ENCODE data around the gene CES3.

The CES3 gene

DNA sequence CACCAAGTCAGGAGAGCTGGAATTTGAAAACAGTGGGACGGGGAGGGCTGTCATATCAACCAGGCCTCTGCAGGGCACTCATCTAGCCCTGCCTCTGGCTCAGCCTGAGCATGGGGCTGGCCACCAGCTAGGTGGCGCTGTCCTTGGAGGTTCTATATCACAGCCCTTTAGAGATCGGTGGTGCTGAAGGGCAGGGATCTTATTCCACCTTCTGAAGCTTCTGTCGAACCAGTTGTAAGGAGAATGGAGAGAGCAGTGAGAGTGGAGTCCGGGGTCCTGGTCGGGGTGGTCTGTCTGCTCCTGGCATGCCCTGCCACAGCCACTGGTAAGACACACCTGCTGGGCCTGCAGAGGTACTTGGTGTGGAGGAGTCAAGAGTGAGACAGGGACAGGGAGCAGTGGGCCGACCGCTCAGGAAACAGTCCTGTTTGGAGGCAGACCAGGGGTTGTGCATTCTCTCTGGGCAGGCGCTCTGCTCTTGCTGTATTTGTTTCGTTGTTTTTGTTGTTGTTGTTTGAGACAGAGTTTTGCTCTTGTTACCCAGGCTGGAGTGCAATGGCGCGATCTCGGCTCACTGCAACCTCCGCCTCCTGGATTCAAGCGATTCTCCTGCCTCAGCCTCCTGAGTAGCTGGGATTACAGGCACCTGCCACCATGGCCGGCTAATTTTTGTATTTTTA lies at the start of gene CES3:
CES3 (plus strand) TSS at position 202 of the 680 bp plus-strand sequence; CDS start at position 244, 42 bp downstream.
- DNase-seq = peak; percentile 93

- DNase-seq = no peak
Measured at GRCh38 chr16:66911801-66912200, 49.3 kb upstream of the CES3 start.

DNA sequence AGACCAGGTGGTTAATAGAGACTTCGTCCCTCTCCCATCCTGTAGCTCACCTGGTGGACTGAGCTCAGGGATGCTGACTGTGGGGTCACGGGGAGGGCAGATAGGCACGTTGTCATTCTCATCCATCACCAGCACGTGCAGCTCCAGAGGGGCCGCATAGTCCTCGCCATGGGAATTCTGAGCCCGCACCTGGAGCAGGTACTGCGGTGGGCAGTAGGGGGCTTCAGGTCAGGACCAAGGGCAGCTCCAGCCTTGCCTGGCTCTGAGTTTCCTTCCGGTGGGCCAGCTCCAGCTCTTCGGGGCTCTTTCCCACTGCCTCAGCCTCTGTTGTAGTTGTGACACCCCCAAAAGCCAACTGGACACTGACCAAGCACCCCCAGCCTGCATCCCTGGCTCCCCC lies 48.0 kb upstream of the CES3 start:
- no peak for DNase-seq

- no peak for DNase-seq
Measured at GRCh38 chr16:66913711-66914110, 47.4 kb upstream of the CES3 start.

DNA sequence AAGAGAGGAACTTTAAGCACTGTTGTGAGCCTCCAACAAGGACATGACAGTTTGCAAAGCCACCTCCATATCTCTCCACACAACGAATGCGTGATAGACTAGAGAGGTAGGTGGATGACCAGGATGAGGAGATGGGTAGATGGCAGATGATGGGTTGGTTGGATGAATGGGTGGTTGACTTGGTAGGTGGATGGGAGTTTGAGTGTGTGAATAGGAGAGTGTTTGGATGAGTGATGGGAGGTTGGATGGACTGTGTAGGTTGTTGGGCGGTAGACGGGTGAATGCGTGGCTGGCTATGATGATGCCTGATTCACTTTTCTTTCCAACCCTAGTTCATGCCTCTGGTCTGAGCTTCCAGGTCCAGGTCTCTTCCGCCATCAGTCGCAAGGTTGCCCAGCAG lies 46.5 kb upstream of the CES3 start:
- no peak for DNase-seq

DNA sequence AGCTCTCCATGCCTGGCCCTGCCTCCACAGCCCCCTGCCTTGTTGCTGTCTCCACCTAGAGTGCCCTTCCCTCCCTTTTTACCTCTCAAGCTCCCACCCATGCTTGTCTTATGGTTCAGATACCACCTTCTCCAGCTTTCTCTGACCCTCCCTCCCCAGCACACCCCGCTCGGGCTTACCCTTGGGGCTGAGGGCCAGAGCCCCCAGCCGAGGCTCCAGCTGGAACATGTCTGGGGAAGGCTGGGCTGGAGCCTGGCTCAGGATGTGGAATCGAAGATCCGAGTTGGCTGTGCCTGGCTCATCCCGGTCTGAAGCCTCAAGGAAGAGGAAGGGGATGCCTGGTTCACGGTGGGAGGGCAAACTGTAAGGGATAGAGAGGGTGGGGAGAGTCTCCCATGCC lies 46.0 kb upstream of the CES3 start:
- DNase-seq = no peak

DNA sequence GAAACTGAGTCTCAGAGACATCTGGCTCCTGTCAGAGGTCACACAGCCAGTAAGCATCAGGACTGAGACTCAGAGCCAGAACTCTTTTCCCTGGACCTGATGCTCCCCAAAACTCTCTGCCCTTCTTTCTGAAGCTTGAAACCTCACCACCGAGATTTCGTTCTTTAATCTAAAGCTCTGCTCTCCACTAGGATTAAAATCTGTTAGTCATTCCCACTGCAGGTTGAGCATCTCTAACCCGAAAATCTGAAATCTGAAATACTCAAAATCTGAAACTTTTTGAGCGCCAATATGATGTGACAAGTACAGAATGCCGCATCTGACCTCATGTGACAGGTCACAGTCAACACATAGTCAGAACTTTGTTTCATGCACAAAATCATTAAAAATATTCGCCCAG lies 44.5 kb upstream of the CES3 start:
- DNase-seq = no peak

- no peak for DNase-seq
Measured at GRCh38 chr16:66917741-66918140, 43.3 kb upstream of the CES3 start.

DNA sequence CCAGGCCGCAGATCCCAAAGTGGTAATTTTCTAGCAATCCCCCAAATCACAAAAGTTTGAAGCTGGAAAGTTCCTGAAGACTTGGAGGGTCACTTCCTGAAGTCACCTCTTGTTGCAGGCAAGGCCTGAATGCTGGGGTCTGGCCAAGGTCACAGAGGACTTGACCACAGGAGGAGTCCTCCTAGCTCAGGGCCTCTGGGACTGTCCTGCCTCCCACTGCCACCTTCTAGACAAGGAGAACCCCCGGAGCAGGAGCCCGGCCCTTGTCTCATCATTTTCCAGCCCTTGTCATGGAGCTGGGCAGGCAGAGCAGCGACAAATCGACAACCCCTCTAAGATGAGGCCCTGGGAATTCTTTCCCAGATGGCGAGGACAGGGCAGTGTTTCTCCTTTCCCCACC lies 42.7 kb upstream of the CES3 start:
- no peak for DNase-seq

DNA sequence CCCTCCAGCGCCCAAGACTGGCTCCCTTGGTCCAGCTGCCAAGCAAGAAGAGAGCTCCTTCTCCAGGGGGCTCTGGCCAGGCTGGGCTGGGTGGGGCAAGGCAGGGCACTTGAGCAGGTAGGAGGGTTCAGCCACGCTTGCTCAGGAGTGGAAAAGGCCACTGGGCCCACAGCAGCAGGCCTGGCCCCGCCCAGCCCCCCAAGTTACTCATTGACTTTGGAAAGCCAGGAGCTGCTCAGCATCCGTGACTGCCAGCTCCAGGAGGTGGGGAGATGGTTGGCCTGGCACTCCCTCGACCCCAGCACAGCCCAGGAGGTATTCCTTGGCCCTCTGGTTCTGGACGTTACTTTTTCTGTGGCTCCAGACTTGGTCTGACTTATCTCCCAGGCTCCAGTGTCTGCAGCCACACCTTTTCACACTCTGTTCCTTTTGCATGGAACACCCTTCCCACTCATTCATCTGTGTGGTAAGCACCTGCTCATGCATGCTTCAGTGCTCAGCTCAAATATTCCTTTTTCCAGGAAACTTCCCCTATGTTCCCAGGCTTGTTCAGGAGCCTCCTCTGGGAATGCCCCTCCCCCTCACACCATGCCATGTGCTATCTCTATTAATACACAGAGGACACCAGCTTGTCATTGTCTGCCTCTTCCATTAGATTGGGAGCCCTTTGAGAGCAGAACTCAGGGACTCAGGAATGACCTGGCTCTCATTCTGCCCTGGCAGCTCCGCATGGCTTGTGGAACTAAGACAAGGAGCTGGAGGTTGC lies 42.1 kb upstream of the CES3 start, which contains the start of gene CDH16:
CDH16 (minus strand) TSS at position 83 of the 766 bp plus-strand sequence. CDS start 820 bp downstream, outside the sequence.
- DNase-seq = no peak

- DNase-seq = no peak
Measured at GRCh38 chr16:66919569-66920298, 41.3 kb upstream of the CES3 start.

- DNase-seq = no peak
Measured at GRCh38 chr16:66920299-66920590, 40.8 kb upstream of the CES3 start.

DNA sequence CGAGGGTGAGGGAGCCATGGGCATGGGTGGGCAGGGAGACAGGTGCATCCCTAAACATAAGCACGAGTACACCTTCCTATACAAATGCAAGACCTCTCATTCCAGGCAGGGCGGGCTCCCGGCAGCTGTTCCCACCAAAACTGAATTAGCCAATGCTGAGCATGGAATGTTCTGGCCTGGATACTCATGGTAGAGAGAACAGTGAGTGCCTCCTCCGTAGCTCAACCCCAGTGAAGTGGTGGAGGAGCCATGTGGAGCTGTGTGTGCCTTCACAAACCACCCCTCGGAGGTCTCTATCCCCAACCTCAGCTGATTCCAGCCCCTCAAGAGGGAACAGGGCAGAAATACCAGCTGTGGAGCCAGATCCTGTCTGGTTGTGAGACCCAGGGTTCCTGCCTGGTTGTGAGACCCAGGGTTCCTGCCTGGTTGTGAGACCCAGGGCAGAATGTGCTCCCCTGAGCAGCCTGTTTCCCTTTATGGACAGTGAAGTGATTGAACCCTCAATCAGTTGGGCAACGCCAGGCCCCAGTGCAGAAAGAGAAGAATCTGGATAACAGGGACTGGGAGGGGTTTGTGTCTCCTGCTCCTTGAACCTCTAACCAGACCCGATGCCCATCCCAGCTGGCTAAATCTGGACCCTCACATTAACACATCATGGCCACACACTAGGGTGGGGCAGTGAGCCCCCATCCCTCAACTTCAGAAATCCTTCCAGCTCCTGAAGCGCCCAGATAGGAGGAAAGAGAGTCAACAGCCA lies 40.0 kb upstream of the CES3 start:
- no peak for DNase-seq

- no peak for DNase-seq
Measured at GRCh38 chr16:66921729-66922450, 39.2 kb upstream of the CES3 start.

GRCh38 chr16:66923247-66923731 lies 37.8 kb upstream of the CES3 start:
- no peak for DNase-seq

DNA sequence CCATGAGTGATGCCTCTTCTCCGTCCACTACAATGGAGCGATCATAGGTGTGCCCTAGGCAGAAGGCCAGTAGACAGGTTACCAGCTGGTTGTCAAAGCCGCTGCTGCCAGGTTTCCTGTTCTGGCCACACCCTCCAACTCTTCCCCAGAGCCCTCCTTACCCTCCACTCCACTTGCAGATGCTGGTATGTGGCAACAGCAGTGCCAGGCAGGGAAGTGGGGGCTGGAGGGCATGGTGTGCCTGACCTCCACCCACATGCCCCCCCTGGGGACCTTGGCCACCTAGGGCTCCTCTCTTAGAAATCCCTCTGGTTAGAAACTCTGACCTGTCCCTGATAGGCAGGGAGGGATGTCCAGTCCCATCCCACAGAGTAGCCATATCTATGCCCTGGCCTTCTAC lies 37.2 kb upstream of the CES3 start:
- DNase-seq = no peak

DNA sequence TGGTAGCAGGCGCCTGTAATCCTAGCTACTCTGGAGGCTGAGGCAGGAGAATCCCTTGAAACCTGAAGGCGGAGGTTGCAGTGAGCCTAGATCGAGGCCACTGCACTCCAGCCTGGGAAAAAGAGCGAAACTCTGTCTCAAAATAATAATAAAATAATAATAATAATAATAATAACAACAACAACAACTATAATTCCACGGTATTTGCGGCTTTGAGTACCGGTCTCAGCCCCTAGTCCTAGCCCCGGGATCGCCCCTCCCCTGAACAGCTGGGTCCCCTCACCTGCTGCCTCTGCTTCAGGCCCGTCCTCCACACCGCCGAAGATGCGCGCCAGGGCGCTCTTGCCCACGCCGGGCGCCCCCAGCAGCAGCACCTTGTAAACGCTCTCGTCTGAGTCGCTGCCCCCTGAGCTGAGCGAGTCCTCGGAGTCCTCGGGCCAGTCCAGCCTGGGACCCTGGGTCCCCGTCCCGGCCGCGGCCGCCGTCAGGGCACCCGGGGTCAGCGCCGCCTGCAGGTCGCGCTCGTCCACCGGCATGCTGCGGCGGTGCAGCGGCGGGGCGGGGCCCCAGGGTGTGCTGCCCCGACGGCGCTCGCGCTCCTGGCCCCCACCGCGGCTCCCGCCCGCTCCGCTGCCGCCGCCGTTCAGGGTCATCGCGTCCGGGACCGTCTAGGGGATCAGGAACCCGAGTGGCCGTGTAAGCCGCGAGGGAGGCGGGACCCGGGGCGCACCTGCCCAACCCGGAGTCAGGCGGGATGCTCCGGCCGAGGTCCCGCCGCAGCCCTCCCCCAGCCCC lies 36.3 kb upstream of the CES3 start:
- peak; percentile 73 for DNase-seq

DNA sequence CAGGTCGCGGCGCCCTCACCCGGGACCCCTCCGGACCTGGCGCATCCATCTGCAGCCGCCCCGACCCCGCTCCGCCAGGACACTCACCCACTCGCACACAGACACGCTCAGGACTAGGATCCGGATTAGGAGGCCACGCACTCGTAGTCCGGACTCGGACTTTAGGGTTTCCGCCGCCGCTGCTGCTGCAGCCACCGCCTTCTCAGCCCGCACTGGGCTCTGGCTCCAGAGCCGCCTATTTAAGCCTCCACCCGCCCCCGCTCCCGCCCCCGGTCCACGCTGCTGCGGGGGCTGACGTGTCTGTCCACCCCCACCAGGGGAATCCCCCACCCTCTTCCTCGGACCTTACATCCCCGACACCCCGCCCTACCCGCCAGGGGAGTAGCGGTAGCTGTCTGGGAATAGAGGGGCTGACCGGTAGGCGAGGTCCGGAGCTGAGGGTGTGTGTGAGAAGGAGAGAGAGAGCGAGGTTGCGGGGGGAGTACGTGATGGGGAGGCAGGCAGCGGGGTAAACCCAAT lies 35.7 kb upstream of the CES3 start, which contains the start of gene RRAD:
RRAD (minus strand) TSS at position 214 of the 519 bp plus-strand sequence. CDS start 356 bp downstream, outside the sequence.
- no peak for DNase-seq

DNA sequence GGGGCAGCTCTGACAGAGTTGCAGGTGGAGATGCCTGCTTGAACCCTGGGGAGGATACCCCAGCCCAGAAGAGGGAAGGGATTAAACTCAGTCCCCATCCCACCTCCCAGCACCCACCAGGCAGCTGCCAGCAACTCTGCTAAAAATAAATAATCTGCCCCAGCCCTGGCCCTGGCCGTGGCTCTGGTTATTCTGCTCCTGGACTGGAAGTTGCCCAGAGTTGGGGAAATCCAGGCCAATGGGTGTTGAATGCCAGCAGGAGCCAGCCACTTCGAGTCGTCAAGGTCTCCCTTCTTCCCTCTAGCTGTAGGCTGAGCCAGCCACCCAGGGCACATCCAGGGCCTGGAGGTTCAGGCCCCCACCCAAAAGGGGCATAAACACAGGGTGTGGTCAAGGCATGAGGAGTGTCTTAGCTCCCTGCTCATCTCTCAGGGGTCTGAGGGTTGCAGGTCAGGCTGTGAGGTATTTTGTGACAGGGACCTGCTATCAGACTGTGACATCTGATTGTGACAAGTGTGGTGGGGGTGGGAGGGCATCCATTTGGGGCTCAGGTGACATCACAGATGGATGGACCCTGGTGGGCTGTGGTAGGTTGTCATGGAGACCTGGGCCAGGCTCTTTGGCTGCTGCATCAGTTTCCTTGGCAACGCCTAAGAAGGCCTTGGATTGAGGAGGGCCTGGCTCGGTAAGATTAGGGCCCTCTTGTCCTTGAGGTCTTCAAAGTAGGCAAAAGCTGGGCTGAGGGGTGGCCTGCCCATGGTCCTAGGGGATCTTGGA lies 34.7 kb upstream of the CES3 start:
- DNase-seq = no peak

GRCh38 chr16:66926961-66927436 lies 34.1 kb upstream of the CES3 start:
- peak; percentile 88 for DNase-seq

Data from islet precursor cell (in vitro differentiated cells).